ENCODE measurements around the gene NEMP1.
"Not testable (repeated sequence)": the region's sequence is repeated elsewhere in the genome, so short reads cannot be mapped to it uniquely, and the experiment has no call there.

The NEMP1 gene

DNA sequence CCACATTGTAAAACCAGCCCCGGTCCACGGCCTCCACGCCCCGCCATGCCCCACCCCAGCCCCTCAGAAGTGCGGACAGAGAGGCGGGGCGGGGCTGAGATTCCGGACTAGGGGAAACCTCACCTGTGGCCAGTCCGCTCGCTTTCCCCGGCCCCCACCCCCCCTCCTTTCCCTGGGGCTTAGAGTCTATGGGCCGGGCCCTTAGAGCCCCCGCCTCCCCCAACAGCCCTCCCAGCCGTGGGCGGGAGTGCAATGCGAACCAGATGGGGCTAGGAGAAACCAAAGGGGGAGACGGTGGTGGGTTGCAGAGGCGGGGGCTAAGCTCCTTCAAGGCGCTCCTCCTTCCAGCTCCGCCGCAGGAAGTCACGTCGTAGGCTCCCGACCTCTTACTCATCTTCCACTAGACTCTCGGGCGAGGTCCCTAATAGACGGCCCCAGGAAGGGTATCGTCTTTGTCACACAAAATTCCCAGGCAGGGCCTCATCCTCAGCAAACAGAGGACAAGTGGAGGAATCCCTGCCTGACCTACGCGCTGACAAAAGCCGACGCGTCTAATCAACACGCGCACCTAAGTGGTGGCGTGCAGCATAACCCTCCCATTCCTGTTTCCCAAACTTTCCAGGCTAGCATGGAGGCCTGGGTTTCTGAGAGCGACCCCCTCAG, 9.2 kb upstream of the NEMP1 start:
- Histone ChIP-seq H3K9me3 (replicated peaks; ENCODE audit: low read length) (no peaks in the 10 kb centered on the region), H3K27me3 (ENCODE audit: control insufficient read depth, insufficient read depth, low read length) (no peaks in the 10 kb centered on the region), H3K4me3 (ENCODE audit: low read length) (peak overlapping the region; percentile 86), H3K4me1 (ENCODE audit: control insufficient read depth, insufficient read depth, low read length) (peaks cover 42% of the 10 kb centered on the region), H3K4me2 (ENCODE audit: low read length) (peak overlapping the region; percentile 94), H3K9ac (ENCODE audit: low read depth, low read length) (peak overlapping the region; percentile 95), H3K36me3 (ENCODE audit: insufficient read depth, low read length) (peaks cover 28% of the 10 kb centered on the region)

DNA sequence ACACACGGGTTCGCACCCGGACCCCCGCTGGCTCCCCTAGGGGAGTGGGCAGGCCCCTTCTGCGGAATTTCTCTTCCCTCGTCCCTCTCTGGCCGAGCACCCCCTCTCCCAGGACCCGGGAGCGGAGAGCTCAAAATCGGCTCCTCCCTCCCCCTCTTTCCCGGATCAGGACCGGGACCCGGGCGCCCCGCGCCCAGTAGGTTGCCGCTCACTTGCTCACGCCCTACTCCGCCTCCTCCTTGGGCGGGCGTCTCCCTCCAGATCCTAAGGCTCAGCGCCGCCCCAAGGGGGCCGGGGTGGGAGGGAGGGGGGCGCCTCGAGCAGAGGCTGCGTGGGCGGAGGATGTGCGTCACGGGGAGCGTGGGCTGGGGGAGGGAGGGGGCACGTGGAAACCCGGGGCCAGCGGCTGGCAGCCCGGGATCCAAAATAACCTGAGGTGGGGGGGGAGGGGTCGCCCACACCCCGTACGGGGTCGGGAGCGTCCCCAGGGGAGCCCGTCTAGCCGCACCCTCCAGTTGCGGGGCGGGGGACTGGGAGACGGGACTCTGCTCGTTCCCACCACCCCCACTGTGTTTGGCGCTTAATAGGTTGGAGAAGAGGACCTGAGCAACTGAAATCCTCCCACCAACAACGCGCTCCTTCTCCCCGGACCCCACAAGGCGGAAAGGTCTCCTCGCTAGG, 8.6 kb upstream of the NEMP1 start:
- no peaks in the 10 kb centered on the region for H3K27me3 ChIP-seq (ENCODE audit: control insufficient read depth, insufficient read depth, low read length)
- H3K36me3 ChIP-seq (ENCODE audit: insufficient read depth, low read length) = peaks cover 21% of the 10 kb centered on the region
- peak overlapping the region; percentile 96 for H3K9ac ChIP-seq (ENCODE audit: low read depth, low read length)
- H3K4me2 ChIP-seq (ENCODE audit: low read length) = peak overlapping the region; percentile 94
- no peaks in the 10 kb centered on the region for H3K9me3 ChIP-seq (replicated peaks; ENCODE audit: low read length)
- H3K4me3 ChIP-seq (ENCODE audit: low read length) = peak overlapping the region; percentile 86
- peaks cover 35% of the 10 kb centered on the region for H3K4me1 ChIP-seq (ENCODE audit: control insufficient read depth, insufficient read depth, low read length)

DNA sequence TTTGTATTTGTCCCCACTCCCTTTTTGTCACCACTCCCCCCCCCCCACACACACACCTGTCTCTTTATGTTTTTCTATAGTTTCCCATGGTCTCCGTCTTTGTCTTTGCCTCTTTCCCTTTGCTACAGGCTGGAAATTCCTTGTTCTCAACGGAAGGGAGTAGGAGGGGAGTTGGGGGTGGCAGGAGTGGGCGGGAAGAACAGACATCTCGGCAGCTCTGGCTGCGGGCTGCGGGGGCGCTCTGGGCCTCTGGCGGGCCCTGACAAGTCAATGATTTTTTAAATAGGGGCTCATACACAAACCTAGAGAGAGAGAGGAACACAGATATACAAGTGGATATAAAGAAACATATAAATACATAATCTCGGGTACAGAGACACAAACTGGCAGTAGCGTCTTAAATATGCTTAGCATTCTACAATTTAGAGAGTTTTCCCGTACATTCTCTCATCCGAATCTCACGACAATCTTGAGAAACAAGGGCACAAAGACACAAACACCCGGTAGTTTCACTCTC, 8.0 kb upstream of the NEMP1 start:
- H3K4me3 ChIP-seq (ENCODE audit: low read length) = peak overlapping the region; percentile 86
- peak overlapping the region; percentile 96 for H3K9ac ChIP-seq (ENCODE audit: low read depth, low read length)
- peak overlapping the region; percentile 94 for H3K4me2 ChIP-seq (ENCODE audit: low read length)
- no peaks in the 10 kb centered on the region for H3K9me3 ChIP-seq (replicated peaks; ENCODE audit: low read length)
- H3K27me3 ChIP-seq (ENCODE audit: control insufficient read depth, insufficient read depth, low read length) = no peaks in the 10 kb centered on the region
- H3K4me1 ChIP-seq (ENCODE audit: control insufficient read depth, insufficient read depth, low read length) = peaks cover 29% of the 10 kb centered on the region
- peaks cover 15% of the 10 kb centered on the region for H3K36me3 ChIP-seq (ENCODE audit: insufficient read depth, low read length)

DNA sequence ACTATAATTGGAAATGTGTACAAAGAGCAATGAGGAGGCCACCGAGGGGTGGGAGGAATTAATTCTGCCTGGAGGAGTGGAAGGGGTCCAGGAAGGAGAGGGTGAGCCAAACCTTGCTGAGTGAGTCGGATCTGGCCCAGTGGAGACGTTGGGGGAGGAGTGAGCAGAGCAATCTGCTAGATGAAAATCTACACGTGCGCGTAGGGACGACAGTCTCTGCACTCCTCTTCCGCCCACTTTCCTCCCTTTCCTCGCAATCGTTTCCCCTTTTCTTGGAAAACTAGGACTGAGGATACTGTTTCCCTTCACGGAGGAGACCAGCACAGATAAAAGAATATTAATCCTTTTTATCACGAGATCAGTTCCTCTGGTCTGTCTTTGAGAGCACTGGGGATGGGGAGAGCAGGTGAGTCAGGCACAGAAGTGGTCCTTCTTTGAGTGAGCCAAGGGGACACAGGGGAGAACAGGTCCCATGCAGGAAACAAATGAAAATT, 7.5 kb upstream of the NEMP1 start:
- Histone ChIP-seq H3K4me3 (ENCODE audit: low read length) (peak overlapping the region; percentile 86), H3K9me3 (replicated peaks; ENCODE audit: low read length) (no peaks in the 10 kb centered on the region), H3K4me2 (ENCODE audit: low read length) (peak overlapping the region; percentile 94), H3K4me1 (ENCODE audit: control insufficient read depth, insufficient read depth, low read length) (peaks cover 24% of the 10 kb centered on the region), H3K27me3 (ENCODE audit: control insufficient read depth, insufficient read depth, low read length) (no peaks in the 10 kb centered on the region), H3K36me3 (ENCODE audit: insufficient read depth, low read length) (peaks cover 10% of the 10 kb centered on the region), H3K9ac (ENCODE audit: low read depth, low read length) (peak overlapping the region; percentile 96)

DNA sequence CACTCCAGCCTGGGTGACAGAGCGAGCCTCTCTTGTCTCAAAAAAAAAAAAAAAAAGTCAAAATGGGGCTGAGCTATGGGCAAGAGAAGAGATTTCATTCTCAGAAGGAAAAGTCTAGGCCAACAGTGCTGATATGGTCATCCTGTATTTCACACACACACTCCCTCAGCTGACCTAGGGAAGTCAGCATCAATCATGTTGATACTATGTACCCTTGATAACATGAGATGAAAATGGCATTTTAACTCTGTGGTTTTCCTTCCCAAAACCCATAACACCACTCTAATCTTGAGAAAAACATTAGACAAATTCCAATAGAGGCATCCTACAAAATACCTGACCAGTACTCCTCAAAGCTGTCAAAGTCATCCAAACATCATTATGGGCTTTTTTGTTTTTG, 2.3 kb upstream of the NEMP1 start:
- H3K9ac ChIP-seq (ENCODE audit: low read depth, low read length) = no peak overlapping the region
- no peak overlapping the region for H3K4me2 ChIP-seq (ENCODE audit: low read length)
- peaks cover 18% of the 10 kb centered on the region for H3K4me1 ChIP-seq (ENCODE audit: control insufficient read depth, insufficient read depth, low read length)
- H3K27me3 ChIP-seq (ENCODE audit: control insufficient read depth, insufficient read depth, low read length) = no peaks in the 10 kb centered on the region
- H3K36me3 ChIP-seq (ENCODE audit: insufficient read depth, low read length) = no peaks in the 10 kb centered on the region
- no peak overlapping the region for H3K4me3 ChIP-seq (ENCODE audit: low read length)
- no peaks in the 10 kb centered on the region for H3K9me3 ChIP-seq (replicated peaks; ENCODE audit: low read length)

DNA sequence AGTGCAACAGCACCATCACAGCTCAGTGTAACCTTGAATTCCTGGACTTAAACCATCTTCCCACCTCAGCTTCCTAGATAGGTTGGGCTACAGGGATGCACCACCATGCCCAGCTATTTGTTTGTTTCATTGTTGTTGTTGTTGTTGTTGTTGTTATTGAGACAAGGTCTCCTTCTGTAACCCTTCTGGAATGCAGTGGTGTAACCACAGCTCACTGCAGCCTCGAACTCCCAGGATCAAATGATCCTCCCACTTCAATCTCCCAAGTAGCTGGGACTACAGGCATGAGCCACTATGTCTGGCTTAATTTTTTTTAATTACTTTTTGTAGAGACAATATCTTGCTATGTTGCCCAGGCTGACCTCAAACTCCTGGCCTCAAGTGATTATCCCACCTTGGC, 1.2 kb upstream of the NEMP1 start:
- H3K4me3 ChIP-seq (ENCODE audit: low read length) = no peak overlapping the region
- H3K36me3 ChIP-seq (ENCODE audit: insufficient read depth, low read length) = no peaks in the 10 kb centered on the region
- no peaks in the 10 kb centered on the region for H3K9me3 ChIP-seq (replicated peaks; ENCODE audit: low read length)
- no peaks in the 10 kb centered on the region for H3K27me3 ChIP-seq (ENCODE audit: control insufficient read depth, insufficient read depth, low read length)
- peaks cover 14% of the 10 kb centered on the region for H3K4me1 ChIP-seq (ENCODE audit: control insufficient read depth, insufficient read depth, low read length)
- peak overlapping the region; percentile 83 for H3K9ac ChIP-seq (ENCODE audit: low read depth, low read length)
- peak overlapping the region; percentile 79 for H3K4me2 ChIP-seq (ENCODE audit: low read length)

DNA sequence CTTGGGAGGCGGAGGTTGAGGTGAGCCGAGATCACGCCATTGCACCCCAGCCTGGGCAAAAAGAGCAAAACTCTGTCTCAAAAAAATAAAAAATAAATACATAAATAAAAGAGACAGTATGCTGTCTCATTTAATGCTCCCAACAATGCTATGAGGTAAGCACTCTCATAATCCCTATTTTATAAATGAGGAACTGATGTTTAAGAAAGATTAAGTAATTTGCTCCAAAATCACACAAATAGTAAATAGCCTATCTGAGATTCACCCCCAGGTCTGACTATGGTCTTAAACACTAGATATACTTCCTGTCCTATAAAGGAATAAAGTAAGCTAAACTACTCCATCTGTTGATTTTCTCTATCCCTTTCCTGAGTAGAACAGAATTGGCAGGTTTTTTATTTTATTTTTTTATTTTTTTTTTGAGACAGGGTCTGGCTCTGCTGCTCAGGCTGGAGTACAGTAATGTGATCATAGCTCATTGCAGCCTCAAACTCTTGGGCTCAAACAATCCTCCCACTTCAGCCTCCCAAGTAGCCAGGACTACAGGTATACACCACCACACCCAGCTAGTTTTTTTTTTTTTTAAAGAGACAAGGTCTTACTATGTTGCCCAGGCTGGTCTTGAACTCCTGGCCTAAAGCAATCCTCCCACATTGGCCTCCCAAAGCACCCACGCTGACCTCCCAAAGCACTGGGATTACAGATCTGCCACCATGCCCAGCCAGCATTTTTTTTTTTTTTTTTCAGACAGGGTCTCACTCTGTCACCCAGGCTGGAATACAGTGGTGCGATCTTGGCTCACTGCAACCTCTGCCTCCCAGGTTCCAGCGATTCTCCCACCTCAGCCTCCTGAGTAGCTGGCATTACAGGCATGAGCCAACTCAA, 4.8 kb downstream of the NEMP1 start:
- not testable (repeated sequence) for H3K9ac ChIP-seq (ENCODE audit: low read depth, low read length); H3K4me2 ChIP-seq (ENCODE audit: low read length); H3K4me1 ChIP-seq (ENCODE audit: control insufficient read depth, insufficient read depth, low read length); H3K9me3 ChIP-seq (replicated peaks; ENCODE audit: low read length); H3K4me3 ChIP-seq (ENCODE audit: low read length); H3K27me3 ChIP-seq (ENCODE audit: control insufficient read depth, insufficient read depth, low read length)
- peaks cover 23% of the 10 kb centered on the region for H3K36me3 ChIP-seq (ENCODE audit: insufficient read depth, low read length)

DNA sequence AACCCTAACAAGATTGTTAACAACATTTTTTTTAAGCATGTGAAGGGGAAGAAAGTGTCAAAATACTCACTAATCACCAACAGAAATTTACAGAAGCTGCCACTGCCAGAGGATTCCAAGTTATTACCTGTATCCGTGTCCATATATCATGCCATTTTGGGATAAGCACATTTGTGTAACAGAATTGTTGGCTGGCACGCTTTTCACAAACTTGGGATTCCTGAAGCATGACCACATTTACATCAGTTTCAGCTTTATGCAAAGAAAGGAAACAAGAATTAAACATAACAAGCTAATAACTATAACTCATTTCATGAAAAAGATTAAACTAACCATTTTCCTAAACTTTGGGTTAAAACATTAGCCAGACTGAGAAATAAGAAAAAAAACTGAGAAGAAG, 5.9 kb downstream of the NEMP1 start:
- Histone ChIP-seq H3K4me2 (ENCODE audit: low read length) (peak overlapping the region; percentile 4), H3K27me3 (ENCODE audit: control insufficient read depth, insufficient read depth, low read length) (no peaks in the 10 kb centered on the region), H3K9me3 (replicated peaks; ENCODE audit: low read length) (no peaks in the 10 kb centered on the region), H3K36me3 (ENCODE audit: insufficient read depth, low read length) (peaks cover 27% of the 10 kb centered on the region), H3K4me3 (ENCODE audit: low read length) (no peak overlapping the region), H3K4me1 (ENCODE audit: control insufficient read depth, insufficient read depth, low read length) (peaks cover 9% of the 10 kb centered on the region), H3K9ac (ENCODE audit: low read depth, low read length) (no peak overlapping the region)

DNA sequence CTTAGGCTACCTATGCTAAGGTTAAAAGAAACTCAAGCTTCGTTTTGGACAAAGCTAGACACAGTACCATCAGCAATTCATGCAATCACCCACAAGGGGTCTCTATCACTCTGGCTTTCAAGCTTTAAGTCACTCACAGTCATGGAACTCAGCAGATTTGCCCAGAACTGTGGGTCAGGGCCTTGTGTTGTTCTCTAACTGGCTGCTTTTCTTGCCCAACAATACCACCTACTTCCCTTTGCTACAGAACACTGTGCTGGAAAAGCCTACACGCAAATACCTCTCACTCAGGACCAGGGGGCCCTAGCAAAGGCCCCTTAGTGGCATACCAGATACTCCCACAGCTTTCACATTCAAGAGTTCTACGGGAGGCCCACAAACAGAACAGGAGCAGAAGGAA, 9.1 kb downstream of the NEMP1 start:
- no peaks in the 10 kb centered on the region for H3K27me3 ChIP-seq (ENCODE audit: control insufficient read depth, insufficient read depth, low read length)
- H3K4me3 ChIP-seq (ENCODE audit: low read length) = no peak overlapping the region
- no peaks in the 10 kb centered on the region for H3K9me3 ChIP-seq (replicated peaks; ENCODE audit: low read length)
- peaks cover 4% of the 10 kb centered on the region for H3K4me1 ChIP-seq (ENCODE audit: control insufficient read depth, insufficient read depth, low read length)
- H3K9ac ChIP-seq (ENCODE audit: low read depth, low read length) = peak overlapping the region; percentile 64
- H3K36me3 ChIP-seq (ENCODE audit: insufficient read depth, low read length) = peaks cover 31% of the 10 kb centered on the region
- H3K4me2 ChIP-seq (ENCODE audit: low read length) = peak overlapping the region; percentile 35

DNA sequence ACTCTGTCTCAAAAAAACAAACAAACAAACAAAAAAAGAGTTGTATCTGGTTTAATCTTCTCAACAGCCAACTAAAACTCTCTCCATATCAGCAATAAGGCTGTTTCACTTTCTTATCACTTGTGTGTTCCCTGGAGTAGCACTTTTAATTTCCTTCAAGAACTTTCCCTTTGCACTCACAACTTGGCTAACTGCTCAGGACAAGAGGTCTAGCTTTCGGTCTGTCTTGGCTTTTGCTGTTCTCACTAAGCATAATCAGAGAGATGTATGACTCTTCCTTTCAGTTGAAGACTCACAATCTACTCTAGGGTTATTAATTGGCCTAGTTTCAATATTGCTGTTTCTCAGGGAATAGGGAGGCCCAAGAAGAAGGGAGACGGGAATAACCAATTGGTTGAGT, 12.3 kb downstream of the NEMP1 start:
- Histone ChIP-seq H3K9ac (ENCODE audit: low read depth, low read length) (no peak overlapping the region), H3K36me3 (ENCODE audit: insufficient read depth, low read length) (peaks cover 36% of the 10 kb centered on the region), H3K27me3 (ENCODE audit: control insufficient read depth, insufficient read depth, low read length) (no peaks in the 10 kb centered on the region), H3K4me1 (ENCODE audit: control insufficient read depth, insufficient read depth, low read length) (peaks cover 4% of the 10 kb centered on the region), H3K9me3 (replicated peaks; ENCODE audit: low read length) (no peaks in the 10 kb centered on the region), H3K4me3 (ENCODE audit: low read length) (no peak overlapping the region), H3K4me2 (ENCODE audit: low read length) (no peak overlapping the region)

DNA sequence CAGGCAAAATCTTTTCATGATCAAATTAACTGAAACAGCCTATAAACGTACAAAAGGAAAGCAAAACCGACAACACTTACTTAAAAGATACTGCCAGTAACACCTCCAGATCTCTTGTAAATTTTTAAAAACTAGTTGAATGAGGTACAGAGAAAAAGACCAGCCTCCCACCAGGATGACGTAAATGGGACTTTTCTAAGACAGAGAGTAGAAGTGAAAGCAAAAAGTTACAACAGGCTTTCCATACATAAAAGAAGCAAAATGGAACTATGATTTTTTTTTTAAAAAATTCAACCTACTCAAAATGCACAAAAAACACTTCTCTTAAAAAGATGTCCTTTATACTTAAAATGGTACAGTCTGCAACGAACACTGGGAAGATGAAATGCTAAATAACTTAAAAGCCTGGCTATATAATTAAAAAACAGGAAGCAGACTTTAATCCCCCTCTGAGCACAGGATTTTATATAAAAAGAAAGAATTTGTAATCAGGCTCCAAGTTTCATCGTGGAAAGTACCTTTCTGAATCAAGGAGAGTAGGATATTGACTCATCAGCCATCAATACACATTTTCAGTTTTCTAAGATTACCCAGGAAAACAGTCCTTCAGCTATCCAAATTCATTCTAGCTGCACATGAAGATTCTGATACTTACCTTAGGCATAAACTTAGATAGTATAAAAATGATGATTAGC, 14.5 kb downstream of the NEMP1 start:
- Histone ChIP-seq H3K9me3 (replicated peaks; ENCODE audit: low read length) (no peaks in the 10 kb centered on the region), H3K4me3 (ENCODE audit: low read length) (no peak overlapping the region), H3K36me3 (ENCODE audit: insufficient read depth, low read length) (peaks cover 37% of the 10 kb centered on the region), H3K4me1 (ENCODE audit: control insufficient read depth, insufficient read depth, low read length) (no peaks in the 10 kb centered on the region), H3K27me3 (ENCODE audit: control insufficient read depth, insufficient read depth, low read length) (no peaks in the 10 kb centered on the region), H3K9ac (ENCODE audit: low read depth, low read length) (no peak overlapping the region), H3K4me2 (ENCODE audit: low read length) (no peak overlapping the region)
